ENCODE results near the gene RBM4B.

The RBM4B gene

DNA sequence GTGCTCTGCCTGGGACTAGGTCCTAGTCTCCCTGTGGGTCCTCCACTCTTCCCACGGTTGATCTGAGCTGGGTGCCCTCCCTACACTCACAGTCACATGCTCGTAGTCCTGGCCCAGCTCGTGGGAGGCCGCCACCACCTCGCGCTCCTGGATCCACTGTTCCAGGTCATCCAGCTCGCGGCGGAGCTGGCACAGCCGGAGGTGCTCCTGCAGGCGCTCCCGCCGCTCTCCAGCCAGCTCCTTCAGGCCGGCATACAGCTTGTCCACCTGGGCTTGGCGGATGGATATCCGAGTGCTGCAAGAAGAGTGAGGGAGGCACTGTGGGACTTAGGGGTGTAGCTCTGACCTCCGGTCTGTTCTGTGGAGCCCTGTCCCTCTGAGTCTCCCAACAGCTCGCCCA is 14.8 kb upstream of the RBM4B start:
- H3K4me3 ChIP-seq (ENCODE audit: low read length), result no peak overlapping the region
- no peak for DNase-seq (ENCODE audit: low read depth)
- TF ChIP-seq, protein P1, sequence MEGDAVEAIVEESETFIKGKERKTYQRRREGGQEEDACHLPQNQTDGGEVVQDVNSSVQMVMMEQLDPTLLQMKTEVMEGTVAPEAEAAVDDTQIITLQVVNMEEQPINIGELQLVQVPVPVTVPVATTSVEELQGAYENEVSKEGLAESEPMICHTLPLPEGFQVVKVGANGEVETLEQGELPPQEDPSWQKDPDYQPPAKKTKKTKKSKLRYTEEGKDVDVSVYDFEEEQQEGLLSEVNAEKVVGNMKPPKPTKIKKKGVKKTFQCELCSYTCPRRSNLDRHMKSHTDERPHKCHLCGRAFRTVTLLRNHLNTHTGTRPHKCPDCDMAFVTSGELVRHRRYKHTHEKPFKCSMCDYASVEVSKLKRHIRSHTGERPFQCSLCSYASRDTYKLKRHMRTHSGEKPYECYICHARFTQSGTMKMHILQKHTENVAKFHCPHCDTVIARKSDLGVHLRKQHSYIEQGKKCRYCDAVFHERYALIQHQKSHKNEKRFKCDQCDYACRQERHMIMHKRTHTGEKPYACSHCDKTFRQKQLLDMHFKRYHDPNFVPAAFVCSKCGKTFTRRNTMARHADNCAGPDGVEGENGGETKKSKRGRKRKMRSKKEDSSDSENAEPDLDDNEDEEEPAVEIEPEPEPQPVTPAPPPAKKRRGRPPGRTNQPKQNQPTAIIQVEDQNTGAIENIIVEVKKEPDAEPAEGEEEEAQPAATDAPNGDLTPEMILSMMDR (conservative IDR thresholded peaks at IDR 0.05; ENCODE audit: low read length), result no peak

DNA sequence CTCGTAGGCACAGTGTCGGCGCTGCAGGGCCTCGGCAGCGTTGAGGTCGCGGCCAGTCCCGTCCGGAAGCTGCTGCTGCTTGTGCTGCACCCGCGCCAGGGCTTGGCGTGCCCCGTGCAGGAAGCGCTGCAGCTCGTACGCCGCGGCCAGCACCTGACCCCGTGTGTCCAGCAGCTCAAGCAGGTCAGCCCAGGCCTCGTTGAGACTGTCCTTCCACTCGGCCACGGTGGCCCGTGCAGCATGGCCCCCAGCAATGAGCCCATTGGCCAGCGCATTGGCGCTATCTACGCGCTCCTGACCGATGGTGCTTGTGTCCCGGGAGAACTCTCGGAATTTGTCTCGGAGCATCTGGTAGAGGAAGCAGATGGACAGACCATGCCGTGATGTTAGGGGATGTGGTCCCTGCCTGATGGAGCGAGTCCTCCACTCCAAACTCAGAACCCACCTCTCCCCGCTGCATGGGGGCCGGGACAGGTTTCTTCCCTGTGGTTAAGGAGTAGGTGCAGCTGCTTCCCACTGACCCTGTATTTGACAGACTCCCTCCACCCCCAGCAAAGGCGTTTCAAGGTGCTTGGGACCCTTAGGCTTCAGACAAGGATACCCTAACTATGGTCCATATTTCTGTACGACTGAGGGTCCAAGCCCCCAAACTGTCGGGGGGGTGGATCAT is 13.8 kb upstream of the RBM4B start:
- DNase-seq (ENCODE audit: low read depth), result no peak
- TF ChIP-seq, protein P1 (conservative IDR thresholded peaks at IDR 0.05; ENCODE audit: low read length), result no peak
- no peak overlapping the region for H3K4me3 ChIP-seq (ENCODE audit: low read length)

DNA sequence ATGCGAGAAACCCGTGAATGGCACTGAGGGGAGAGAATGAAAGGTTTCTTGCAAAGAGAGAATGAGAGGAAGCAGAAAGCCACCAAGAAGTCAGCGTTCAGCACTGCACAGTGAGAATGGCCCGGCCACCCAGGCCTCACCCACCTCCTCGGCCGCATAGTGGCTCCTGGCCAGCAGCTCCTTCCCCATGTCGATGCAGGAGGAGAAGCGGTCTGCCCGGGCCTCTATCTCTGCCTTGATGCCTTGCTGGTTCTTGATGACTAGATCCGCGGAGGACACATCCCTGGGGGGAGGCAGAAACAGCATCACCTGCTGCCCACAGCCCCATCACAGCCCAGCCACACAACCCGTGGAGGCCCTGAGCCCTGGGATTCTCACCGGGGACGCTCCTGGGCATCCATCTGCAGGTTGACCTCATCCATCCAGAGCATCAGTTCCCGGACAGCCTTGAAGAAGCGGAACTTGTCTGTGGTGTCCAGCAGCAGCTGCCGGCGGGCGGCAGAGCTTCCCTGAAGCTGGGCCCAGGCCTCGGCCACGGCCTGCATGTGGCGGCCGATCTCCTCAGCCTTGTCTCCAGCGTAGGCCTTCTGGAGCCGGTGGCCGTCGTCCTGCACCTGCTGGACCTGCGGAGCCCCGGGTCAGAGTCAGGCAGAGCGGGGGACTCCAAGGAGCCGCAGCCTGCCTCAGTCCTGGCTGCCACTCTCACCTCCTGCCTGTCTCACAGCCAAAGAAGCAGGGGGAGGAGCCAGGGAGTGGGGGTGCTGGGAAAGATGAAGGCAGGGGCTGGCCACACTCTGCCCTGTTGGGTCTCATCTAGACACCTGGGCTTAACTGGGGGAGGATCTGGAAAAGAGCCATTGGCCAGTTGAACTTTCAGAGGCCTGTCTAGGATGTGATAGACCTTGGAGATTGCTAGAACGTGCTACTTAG is 12.2 kb upstream of the RBM4B start:
- TF ChIP-seq, protein P1 (conservative IDR thresholded peaks at IDR 0.05; ENCODE audit: low read length), result no peak
- DNase-seq (ENCODE audit: low read depth), result no peak
- H3K4me3 ChIP-seq (ENCODE audit: low read length), result no peak overlapping the region

DNA sequence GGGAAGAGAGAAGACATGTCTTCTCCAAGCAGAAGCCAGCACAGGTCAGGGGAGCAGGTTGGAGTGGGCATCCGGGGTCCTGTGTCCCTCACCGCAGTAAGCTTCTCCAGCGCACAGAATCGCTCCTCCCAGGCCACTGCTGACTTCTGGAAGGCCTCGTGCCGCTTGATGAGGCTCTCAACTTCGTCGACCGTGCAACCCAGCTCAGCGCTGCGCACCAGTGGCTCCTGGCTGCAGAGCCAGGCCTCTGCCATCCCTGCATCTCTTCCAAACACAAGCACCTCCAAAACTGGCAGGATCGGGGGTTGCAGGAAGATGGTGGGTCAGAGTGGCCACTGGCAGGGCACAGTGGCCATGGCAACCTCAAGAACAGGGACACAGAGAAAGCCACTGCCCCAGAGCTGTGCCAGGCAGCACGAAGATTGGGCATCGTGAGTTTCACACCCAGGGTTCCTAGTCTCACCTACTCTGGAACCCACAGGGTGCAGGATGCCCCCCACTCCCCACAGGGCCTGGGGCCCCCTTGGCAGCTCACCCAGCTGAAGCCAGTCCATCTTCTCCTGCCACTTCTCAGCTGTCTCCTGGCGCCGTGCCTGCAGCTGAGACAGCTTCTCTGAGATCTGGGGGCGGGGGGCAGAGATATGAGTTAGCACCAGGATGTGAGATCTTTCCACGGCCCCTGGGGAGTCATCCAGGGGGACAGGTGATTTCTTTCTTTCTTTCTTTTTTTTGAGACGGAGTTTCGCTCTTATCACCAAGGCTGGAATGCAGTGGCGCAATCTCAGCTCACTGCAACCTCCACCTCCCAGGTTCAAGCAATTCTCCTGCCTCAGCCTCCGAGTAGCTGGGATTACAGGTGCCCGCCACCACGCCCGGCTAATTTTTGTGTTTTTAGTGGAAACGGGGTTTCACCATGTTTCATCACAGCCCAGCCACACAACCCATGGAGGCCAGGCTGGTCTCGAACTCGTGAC is 11.2 kb upstream of the RBM4B start:
- H3K4me3 ChIP-seq (ENCODE audit: low read length), result no peak overlapping the region
- DNase-seq (ENCODE audit: low read depth), result no peak
- TF ChIP-seq, protein P1 (conservative IDR thresholded peaks at IDR 0.05; ENCODE audit: low read length), result no peak

DNA sequence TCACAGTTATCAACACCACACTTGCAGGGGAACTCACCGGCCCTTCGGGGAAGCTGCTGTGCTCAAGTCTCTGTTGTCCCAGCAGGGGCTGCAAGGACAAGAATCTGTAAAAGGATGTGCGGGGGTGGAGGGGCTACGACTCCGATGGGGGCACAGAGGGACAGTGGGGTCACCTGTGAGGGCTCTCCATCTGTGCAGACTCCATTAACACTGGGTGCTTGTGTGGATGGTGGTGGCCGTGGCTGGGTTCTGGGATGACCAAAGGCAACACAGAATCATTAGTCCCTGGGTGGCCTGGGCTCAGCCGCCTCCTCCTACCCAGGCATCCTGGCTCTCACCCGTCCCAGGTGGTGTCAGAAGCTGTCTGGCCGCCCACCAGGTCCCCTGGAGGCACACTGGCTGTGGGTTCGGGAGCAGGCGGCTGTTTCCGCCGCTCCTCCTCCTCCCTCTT is 10.2 kb upstream of the RBM4B start:
- no peak overlapping the region for H3K4me3 ChIP-seq (ENCODE audit: low read length)
- TF ChIP-seq, protein P1 (conservative IDR thresholded peaks at IDR 0.05; ENCODE audit: low read length), result no peak
- no peak for DNase-seq (ENCODE audit: low read depth)

- DNase-seq (ENCODE audit: low read depth), result no peak
- H3K4me3 ChIP-seq (ENCODE audit: low read length), result no peak overlapping the region
- TF ChIP-seq, protein P1 (conservative IDR thresholded peaks at IDR 0.05; ENCODE audit: low read length), result no peak
These were observed 9.4 kb upstream of the RBM4B start for GRCh38 chr11:66686801-66687750.

Data from AG10803 (cell line).